Non-pigmented ciliary epithelial cell (primary cell): ENCODE data around the gene NDUFS7.

ENCODE experiments used
- DNase-seq: peaks from one replicate; pipeline ENCODE4 v3.0.0-alpha.2; 2010; ENCODE audit warnings: low read depth

NDUFS7 gene

GRCh38 chr19:1386945-1387683, 3.4 kb downstream of the NDUFS7 start:
- DNase-seq = no peak

- no peak for DNase-seq
These were observed 4.3 kb downstream of the NDUFS7 start for GRCh38 chr19:1387684-1388636.

GRCh38 chr19:1388637-1389026, 4.9 kb downstream of the NDUFS7 start:
- no peak for DNase-seq

GRCh38 chr19:1389033-1389940, 5.6 kb downstream of the NDUFS7 start:
- no peak for DNase-seq

- DNase-seq = no peak
These were observed 7.2 kb downstream of the NDUFS7 start for GRCh38 chr19:1390890-1391423.

DNA sequence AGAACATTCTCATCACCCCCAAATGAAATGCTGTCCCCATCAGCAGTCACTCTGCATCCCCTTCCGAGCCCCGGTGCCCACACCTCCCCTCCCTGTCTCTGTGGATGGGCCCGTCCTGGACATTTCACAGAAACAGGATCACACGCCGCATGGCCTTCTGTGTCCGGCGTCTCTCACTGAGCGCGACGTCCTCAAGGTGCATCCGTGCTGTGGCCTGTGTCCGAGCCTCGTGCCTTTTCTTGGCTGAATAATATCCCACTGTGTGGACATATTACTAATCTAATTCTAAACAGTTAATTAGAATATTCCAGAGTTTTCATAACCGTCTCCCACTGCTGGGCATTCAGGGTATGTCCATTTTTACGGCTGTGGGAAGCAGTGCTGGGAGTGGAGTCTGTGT, 8.7 kb downstream of the NDUFS7 start:
- no peak for DNase-seq

GRCh38 chr19:1392939-1393530, 9.3 kb downstream of the NDUFS7 start:
- no peak for DNase-seq

DNA sequence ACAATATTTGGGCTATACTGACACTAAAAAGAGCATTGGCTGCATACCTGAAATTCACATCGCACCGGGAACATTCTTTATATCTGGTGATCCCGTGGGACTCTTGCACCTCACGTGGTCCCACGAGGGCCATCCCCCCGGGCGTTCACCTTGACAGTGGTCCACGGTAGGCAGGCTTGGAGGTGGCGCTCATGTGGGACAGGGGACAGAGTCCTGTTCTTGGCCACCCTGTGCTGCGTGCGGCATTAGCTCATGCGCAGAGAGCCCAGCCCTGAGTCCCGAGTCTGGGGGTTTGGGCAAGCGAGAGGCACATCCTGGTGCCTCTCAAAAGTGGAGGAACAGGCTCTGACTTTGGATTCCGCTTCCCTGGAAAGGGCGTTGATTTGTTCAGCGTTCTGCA, 10.1 kb downstream of the NDUFS7 start:
- no peak for DNase-seq

DNA sequence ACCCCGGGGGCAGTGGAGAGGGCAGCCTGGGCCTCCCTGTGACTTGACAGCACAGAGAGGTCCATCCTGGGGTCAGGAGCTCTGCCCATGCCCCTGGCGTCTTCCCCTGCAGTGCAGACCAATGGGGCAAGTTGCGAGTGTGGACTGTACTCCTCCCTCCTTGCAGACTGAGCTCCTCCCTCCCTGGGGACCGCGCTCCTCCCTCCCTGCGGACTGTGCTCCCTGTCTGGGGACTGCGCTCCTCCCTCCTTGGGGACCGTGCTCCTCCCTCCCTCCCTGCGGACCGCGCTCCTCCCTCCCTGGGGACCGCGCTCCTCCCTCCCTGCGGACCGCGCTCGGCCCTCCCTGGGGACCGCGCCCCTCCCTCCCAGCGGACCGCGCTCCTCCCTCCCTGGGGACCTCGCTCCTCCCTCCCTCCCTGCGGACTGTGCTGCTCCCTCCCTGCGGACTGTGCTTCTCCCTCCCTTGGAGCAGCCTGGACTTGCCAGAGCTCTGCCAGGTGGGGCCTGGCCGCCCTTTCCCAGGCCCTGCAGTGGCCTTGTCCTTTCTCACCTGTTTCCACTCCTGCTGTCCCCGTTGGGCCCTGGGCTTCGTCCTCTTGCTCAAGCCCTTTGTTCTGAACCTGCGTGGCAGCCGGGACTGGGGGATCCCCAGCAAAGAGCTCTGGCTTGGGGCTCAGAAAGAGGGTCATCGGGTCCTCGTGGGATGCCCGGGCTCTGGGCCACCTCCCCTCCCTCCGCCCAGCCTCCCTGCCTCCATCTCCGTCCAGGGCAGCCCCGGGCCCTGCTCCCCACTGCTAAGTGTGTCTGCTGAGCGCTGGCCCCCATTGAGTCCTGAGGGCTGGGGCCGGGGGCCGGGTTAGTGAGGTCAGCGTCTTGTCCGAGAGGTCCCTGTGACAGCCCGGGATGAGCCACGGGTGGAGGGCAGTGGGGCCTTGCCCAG, 10.8 kb downstream of the NDUFS7 start:
- DNase-seq = no peak

DNA sequence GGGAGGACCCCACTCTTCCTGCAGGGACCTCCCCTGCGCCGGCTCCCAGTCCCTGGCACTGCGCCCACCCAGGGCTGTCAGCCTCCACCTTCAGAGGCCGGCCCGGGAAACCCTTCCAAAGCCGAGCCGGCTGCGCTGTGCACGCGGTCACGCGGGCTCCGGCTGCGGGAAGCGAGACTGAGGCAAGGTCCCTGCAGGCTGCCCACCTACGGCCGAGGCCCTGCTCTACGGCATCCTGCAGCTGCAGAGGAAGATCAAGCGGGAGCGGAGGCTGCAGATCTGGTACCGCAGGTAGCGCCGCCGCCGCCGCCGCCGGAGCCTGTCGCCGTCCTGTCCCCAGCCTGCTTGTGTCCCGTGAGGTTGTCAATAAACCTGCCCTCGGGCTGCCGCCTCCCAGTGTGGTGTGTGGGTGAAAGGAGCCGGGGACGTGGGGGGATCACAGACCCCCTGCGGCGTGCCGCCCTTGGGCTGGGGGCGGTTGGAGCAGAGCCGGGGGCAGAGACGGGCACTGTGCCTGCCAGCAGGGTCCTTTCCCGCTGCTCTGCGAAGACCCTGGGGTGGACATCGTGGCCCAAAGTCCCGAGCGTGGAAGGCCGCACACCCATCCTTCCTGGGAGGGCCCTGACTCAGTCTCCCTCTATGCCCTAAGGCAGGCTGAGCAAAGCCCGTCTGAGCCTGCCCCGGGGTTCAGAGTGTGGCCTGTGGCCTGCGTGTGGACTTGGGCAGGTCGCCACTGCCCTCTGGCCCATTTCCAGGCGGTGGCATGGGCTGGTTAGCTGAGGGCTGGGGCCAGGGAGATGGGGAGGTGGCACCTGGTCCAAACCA, 11.7 kb downstream of the NDUFS7 start:
- DNase-seq = no peak

DNA sequence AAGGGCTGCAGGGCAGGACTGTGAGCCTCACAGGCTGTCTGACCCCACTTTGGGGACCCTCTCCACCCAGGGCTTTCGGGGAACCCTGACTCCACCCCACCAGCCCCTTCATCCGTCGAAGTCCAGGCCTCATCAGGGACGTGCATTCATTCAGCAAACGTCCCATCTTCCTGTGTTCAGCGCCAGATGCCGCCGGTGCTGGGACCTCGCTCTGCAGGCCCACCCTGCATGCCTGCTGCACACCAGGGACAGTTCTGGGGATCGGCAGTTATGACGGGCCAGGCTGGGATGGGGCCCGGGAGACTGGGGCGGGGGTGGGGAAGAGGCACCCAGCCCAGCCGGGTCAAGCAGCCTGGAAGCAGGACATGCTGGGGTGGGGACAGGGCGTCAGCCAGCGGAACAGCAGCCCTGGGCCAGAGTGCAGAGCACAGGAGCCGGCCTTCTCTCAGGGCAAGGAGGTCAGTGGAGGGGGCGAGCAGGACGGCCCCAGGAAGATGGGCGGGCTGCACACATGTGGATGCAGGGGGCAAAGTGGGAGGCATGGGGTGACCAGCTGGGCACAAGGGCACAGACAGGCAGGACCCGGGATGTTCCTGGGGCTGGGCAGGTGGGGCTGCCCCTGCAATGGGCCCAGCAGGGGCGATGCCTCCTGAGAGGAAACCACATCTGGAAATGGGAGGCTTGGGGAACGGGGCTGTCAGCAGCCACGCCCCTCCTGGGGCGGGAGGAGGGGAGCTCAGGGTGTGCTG, 12.5 kb downstream of the NDUFS7 start:
- DNase-seq = no peak

DNA sequence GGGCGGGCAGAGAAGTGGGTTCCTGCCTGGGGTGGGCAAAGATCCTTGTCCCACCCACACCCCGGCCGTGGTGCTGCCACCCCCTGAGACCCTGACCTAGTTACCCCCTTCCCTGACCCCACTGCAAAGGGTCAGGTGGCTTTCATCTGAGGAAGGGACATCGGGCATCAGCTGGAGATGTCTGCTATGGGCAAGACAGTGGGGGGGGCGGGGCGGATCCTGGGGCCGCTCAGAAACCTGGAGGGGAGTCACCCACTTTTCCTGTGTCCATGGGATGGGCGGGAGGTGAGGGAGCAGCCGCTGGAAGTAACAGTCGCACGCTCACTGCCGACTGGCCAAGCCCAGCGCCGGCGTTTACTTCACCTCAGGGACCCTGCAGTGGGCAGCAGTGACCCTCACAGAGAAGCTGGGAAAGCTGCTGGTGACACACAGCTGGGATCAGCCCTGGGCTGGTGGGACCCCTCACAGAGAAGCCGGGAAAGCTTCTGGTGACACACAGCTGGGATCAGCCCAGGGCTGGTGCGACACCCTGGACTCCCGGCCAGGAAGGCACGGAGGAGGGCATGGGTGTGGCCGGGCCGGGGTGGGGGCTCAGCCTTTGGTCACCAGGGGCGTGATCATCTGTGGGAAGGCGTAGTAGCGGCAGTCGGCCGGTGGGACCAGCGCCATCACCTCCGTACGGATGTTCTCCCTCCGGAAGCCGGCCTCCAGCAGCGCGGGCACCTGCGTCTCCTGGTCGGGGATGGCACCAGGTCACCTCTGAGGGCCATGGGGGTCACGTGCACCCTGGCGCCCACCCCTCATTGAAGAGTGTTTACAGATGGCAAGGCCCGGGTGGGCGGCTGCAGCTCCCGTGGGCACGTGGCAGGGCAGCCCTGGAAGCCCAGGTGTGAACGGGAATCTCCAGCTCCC, 13.3 kb downstream of the NDUFS7 start:
- DNase-seq = no peak

DNA sequence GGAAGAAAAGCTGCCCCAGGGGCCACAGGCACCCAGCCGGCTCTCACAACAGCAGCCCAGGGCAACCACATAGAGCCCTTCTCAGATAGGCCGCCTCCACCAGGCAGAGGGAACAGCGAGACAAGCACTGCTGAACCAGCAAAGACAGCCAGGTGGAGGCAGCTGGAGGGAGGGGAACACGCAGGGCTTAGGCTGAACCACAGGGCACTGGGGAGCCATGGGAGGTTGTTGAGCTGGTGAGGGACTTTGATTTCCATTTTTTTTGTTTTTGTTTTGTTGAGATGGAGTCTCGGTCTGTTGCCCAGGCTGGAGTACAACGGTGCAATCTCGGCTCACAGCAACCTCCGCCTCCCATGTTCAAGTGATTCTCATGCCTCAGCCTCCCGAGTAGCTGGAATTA, 14.1 kb downstream of the NDUFS7 start:
- DNase-seq = no peak

DNA sequence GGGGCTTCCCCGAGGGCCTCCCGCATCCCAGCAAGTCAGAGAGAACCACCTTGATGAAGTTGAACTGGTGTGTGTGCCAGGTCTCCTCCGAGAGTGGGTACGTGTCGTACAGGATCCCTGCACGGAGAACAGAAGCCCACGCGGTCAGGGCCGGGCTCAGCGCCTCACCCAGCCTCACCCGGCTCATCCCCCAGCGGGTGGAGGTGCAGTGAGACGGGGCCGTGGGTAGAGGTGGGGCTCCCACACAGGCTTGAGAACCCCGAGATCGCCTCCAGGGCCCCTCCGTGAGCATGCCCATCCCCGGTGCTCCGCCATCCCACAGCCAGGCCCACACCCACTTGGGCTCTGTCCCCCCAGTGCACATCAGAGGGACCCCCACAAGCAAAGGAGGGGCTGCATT, 15.4 kb downstream of the NDUFS7 start:
- DNase-seq = no peak

GRCh38 chr19:1399745-1400144, 16.0 kb downstream of the NDUFS7 start:
- DNase-seq = no peak

DNA sequence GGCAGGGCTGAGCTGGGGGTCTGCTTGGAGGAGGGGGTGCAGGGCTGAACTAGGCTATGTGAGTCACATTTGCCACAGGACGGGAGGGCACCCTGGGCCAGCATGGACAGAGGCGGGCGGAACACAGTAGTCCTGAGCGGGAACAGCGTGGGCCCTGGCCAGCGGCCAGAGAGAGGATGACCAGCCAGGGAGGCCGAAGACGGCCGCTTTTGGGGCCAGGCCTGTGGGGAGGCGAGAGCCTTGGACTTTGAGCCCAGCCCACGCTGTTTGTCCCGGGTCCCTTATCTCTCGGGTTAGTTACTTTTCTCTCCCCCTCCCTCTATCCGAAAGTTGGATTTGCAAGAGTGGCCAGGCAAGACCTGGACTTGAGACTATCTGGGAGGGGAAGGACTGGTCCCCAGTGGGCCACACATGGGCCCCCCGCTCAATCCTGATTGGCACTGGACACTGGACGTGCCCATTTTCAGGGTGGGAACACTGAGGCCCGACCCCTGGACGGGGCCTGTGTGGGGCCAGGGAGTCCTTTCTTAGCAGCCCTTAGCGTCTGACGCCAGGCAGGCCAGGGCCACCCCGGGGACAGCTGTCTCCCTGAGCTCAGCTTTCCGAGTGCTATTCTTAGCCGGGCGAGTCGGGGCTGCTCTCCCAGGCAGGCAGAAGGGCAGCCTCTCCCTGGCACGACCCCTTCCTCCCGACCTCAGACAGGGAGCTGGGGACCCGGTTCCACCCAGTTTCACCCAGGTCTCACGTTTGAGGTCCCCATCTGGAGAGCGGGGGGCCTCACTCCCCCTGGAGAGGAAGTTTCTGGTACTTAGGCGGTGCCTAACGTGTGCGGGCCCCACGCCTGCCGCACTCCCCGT, 16.8 kb downstream of the NDUFS7 start:
- no peak for DNase-seq
